PC-9 (cell line): ENCODE results near the gene CARNS1. TPM values are rescaled to one million over a fixed set of nuclear protein-coding genes. Genes with fewer than 3 reads are reported as not detected.
A peak's percentile ranks its signal among the peaks of the same experiment; 100 is the strongest.

Experiments used
- BruUV-seq: library from RNA; stranded (reverse); fragments of 400-500 nt; replicated peaks from 2 replicates; lab custom pipeline; 2021; lab: Mats Ljungman, UMichigan
- CTCF ChIA-PET: fragments of 300-600 bp; sonication (Branson Sonifier 250); formaldehyde crosslinking; loops from one replicate; lab custom pipeline; 2022; ENCODE audit warnings: antibody characterized with exemption; lab: Charles Lee
- POLR2A ChIA-PET: fragments of 300-600 bp; sonication (Branson Sonifier 250); formaldehyde crosslinking; loops from one replicate; lab custom pipeline; 2022; ENCODE audit warnings: antibody characterized with exemption; ENCODE audit not compliant: unreplicated experiment; lab: Charles Lee
- DNase-seq, 2 experiments: peaks; one replicate each; pipeline versions ENCODE4 v3.0.0 to v3.0.0-alpha.2; 2015 to 2022; ENCODE audit warnings: mixed read lengths in 1 of 2
- H2AFZ ChIP-seq: fragments of 200-600 bp; sonication (generic); 2 replicates; pipeline ENCODE4 v1.8.1; 2017; ENCODE audit warnings: antibody characterized with exemption
- H3F3A ChIP-seq: fragments of 200-600 bp; sonication (generic); 2 replicates; pipeline ENCODE4 v1.8.1; 2017; ENCODE audit warnings: antibody characterized with exemption, mild to moderate bottlenecking, low read depth; ENCODE audit not compliant: insufficient read depth
- H3K27ac ChIP-seq: fragments of 200-600 bp; sonication (generic); 2 replicates; pipeline ENCODE4 v1.6.1; 2016; ENCODE audit warnings: mixed run types
- H3K27me3 ChIP-seq: fragments of 200-600 bp; sonication (generic); 2 replicates; pipeline ENCODE4 v1.6.1; 2016; ENCODE audit warnings: low read depth, mixed run types; ENCODE audit not compliant: insufficient read depth
- H3K36me3 ChIP-seq: fragments of 200-600 bp; sonication (generic); 2 replicates; pipeline ENCODE4 v1.6.1; 2016; ENCODE audit warnings: low read depth, mixed run types
- H3K4me1 ChIP-seq: fragments of 200-600 bp; sonication (generic); replicated peaks from 2 replicates; pipeline ENCODE4 v1.6.1; 2016; ENCODE audit warnings: mixed run types; ENCODE audit not compliant: insufficient read depth
- H3K4me2 ChIP-seq: fragments of 200-600 bp; sonication (generic); 2 replicates; pipeline ENCODE4 v1.6.1; 2017; ENCODE audit warnings: mixed run types
- H3K4me3 ChIP-seq: fragments of 200-600 bp; sonication (generic); 2 replicates; pipeline ENCODE4 v1.6.1; 2016; ENCODE audit warnings: mixed run types
- H3K79me2 ChIP-seq: fragments of 200-600 bp; sonication (generic); 2 replicates; pipeline ENCODE4 v1.6.1; 2017; ENCODE audit warnings: low read depth, mixed run types
- H3K9me2 ChIP-seq: fragments of 200-600 bp; sonication (generic); 2 replicates; pipeline ENCODE4 v1.8.1; 2017; ENCODE audit warnings: mild to moderate bottlenecking; ENCODE audit not compliant: insufficient read depth
- H3K9me3 ChIP-seq: fragments of 200-600 bp; sonication (generic); 2 replicates; pipeline ENCODE4 v1.8.1; 2016; ENCODE audit warnings: low read depth; ENCODE audit not compliant: insufficient read depth
- H4K20me1 ChIP-seq: fragments of 200-600 bp; sonication (generic); 2 replicates; pipeline ENCODE4 v1.8.1; 2017; ENCODE audit not compliant: insufficient read depth
- CTCF ChIP-seq: fragments of 200-600 bp; sonication (generic); conservative IDR thresholded peaks from 2 replicates; pipeline ENCODE4 v1.6.1; 2017; ENCODE audit warnings: mixed run types, antibody characterized with exemption, mild to moderate bottlenecking, moderate library complexity
- EZH2 ChIP-seq: fragments of 200-600 bp; sonication (generic); IDR thresholded peaks from 2 replicates; pipeline ENCODE4 v1.8.0; 2017; ENCODE audit warnings: antibody characterized with exemption, low read depth
- intact Hi-C: fragments of 100-400 bp; cut with micrococcal nuclease; formaldehyde crosslinking; loops from one replicate; pipeline ENCODE4 v1.10.0; 2022; ENCODE audit not compliant: unreplicated experiment
- total RNA-seq: library from RNA; stranded (reverse); gene quantifications from 2 replicates; pipeline ENCODE4 v1.2.3, GENCODE V29; 2021

CARNS1 gene
- total RNA-seq, 1 experiment from 2014 or later, result 0.15 TPM

- Histone ChIP-seq H3K27ac (peak overlapping the region; percentile 96), H3K4me2 (peak overlapping the region; percentile 88)
Observed at GRCh38 chr11:67463186-67463585, 47.7 kb downstream of the CARNS1 start.

GRCh38 chr11:67463680-67464410 lies 48.4 kb downstream of the CARNS1 start:
- Histone ChIP-seq H3F3A (peaks cover 53% of the 10 kb centered on the region), H2AFZ (peak overlapping the region; percentile 82), H3K79me2 (peaks cover 40% of the 10 kb centered on the region), H3K27ac (peak overlapping the region; percentile 96), H3K36me3 (no peaks in the 10 kb centered on the region), H3K27me3 (no peaks in the 10 kb centered on the region), H3K4me1 (peaks cover 40% of the 10 kb centered on the region), H3K9me2 (no peaks in the 10 kb centered on the region), H3K4me2 (peak overlapping the region; percentile 88), H3K9me3 (no peaks in the 10 kb centered on the region), H4K20me1 (no peaks in the 10 kb centered on the region), H3K4me3 (peak overlapping the region; percentile 93)
- ChIA-PET POLR2A (no interaction called here), CTCF (interaction anchor here (0.6 kb wide), 1 partner anchor 107 kb away, joined by 5 read pairs; no protein-coding TSS in a partner anchor)
- DNase-seq, result peak; percentile 88 to 91
- intact Hi-C loops, result loop anchor here (1.0 kb wide), 1 partner anchor 21 kb away; the partner anchor contains the start of gene CORO1B
- TSS peak; percentile 50 for BruUV-seq
- TF ChIP-seq CTCF, result no peak
- no peak for TF ChIP-seq EZH2

More at GRCh38 chr11:67463186-67463585, 47.7 kb downstream of the CARNS1 start:
- intact Hi-C loops, result no loop called here
- Histone ChIP-seq H3K27me3 (no peaks in the 10 kb centered on the region), H3K9me3 (no peaks in the 10 kb centered on the region), H4K20me1 (no peaks in the 10 kb centered on the region), H2AFZ (no peak overlapping the region), H3K4me1 (peaks cover 40% of the 10 kb centered on the region), H3K36me3 (no peaks in the 10 kb centered on the region), H3F3A (peaks cover 53% of the 10 kb centered on the region), H3K9me2 (no peaks in the 10 kb centered on the region), H3K4me3 (no peak overlapping the region), H3K79me2 (peaks cover 33% of the 10 kb centered on the region)
- DNase-seq, result no peak
- no TSS peak for BruUV-seq
- CTCF ChIA-PET, result no interaction called here
- POLR2A ChIA-PET, result no interaction called here
- TF ChIP-seq CTCF (no peak), EZH2 (no peak)

- H3F3A ChIP-seq, result peaks cover 48% of the 10 kb centered on the region
- H2AFZ ChIP-seq, result peak overlapping the region; percentile 82
- H3K9me2 ChIP-seq, result no peaks in the 10 kb centered on the region
- H3K4me3 ChIP-seq, result peak overlapping the region; percentile 93
- CTCF ChIA-PET, result interaction anchor here (0.8 kb wide), 1 partner anchor 111 kb away, joined by 4 read pairs; the partner anchor contains the start of gene POLD4
- no peaks in the 10 kb centered on the region for H4K20me1 ChIP-seq
- DNase-seq, result peak; percentile 91 to 95
- TF ChIP-seq EZH2 (no peak), CTCF (no peak; the same call in 1 of the 2 replicates)
- H3K79me2 ChIP-seq, result peaks cover 41% of the 10 kb centered on the region
- BruUV-seq, result TSS peak; percentile 68
- H3K9me3 ChIP-seq, result no peaks in the 10 kb centered on the region
- peak overlapping the region; percentile 88 for H3K4me2 ChIP-seq
- intact Hi-C loops, result loop anchor here (1.0 to 5.0 kb wide), 3 partner anchors 21 to 118 kb away; partner anchors contain the start of genes CORO1B, GSTP1 and POLD4
- H3K36me3 ChIP-seq, result no peaks in the 10 kb centered on the region
- POLR2A ChIA-PET, result interaction anchor here (0.6 kb wide), 1 partner anchor 43 kb away, joined by 3 read pairs; no protein-coding TSS in a partner anchor
- H3K27ac ChIP-seq, result peak overlapping the region; percentile 96
- peaks cover 42% of the 10 kb centered on the region for H3K4me1 ChIP-seq
- H3K27me3 ChIP-seq, result no peaks in the 10 kb centered on the region
Observed at GRCh38 chr11:67464411-67465188, 49.1 kb downstream of the CARNS1 start.
